Activated T-helper 9 cell treated with anti-CD3 and anti-CD28 coated beads, Interleukin-2, amount 50 U/mL, for 16 hours (primary cell): Measurements from ENCODE around the gene TLCD3B.

Experiments
- DNase-seq: peaks from one replicate; pipeline ENCODE4 v3.0.0-alpha.2; 2020; ENCODE audit warnings: low read depth

TLCD3B gene

GRCh38 chr16:30004811-30005242, 26.2 kb downstream of the TLCD3B start:
- DNase-seq = no peak

- DNase-seq = no peak
Observed at GRCh38 chr16:30004424-30004776, 26.7 kb downstream of the TLCD3B start.

- DNase-seq = no peak
Observed at GRCh38 chr16:30003670-30004423, 27.2 kb downstream of the TLCD3B start.

- DNase-seq = no peak
Observed at GRCh38 chr16:30002614-30003346, 28.3 kb downstream of the TLCD3B start.

- no peak for DNase-seq
Observed at GRCh38 chr16:30000735-30001631, 30.1 kb downstream of the TLCD3B start.

- no peak for DNase-seq
Observed at GRCh38 chr16:29999605-30000004, 31.5 kb downstream of the TLCD3B start.

GRCh38 chr16:29996766-29997250, 34.3 kb downstream of the TLCD3B start:
- no peak for DNase-seq

- DNase-seq = peak; percentile 100
Observed at GRCh38 chr16:29995911-29996765, 34.9 kb downstream of the TLCD3B start, which contains the start of gene INO80E. INO80E (plus strand) TSS chr16:29996241; CDS start chr16:29996311, 70 bp downstream.

- DNase-seq = peak; percentile 80
Observed at GRCh38 chr16:29995324-29995910, 35.7 kb downstream of the TLCD3B start, which contains the start of gene HIRIP3. HIRIP3 (minus strand) TSS chr16:29995617; CDS start chr16:29995605, 12 bp downstream.

- DNase-seq = peak; percentile 63
Observed at GRCh38 chr16:29994600-29995323, 36.3 kb downstream of the TLCD3B start.

- DNase-seq = no peak
Observed at GRCh38 chr16:29993903-29994599, 37.0 kb downstream of the TLCD3B start.

GRCh38 chr16:29993191-29993902, 37.7 kb downstream of the TLCD3B start:
- no peak for DNase-seq

- DNase-seq = no peak
Observed at GRCh38 chr16:29992344-29992967, 38.6 kb downstream of the TLCD3B start.

- DNase-seq = no peak
Observed at GRCh38 chr16:29991571-29991904, 39.5 kb downstream of the TLCD3B start.

GRCh38 chr16:29990883-29991570, 40.0 kb downstream of the TLCD3B start:
- no peak for DNase-seq

GRCh38 chr16:29990034-29990433, 41.0 kb downstream of the TLCD3B start:
- no peak for DNase-seq

- DNase-seq = no peak
Observed at GRCh38 chr16:29989111-29989858, 41.8 kb downstream of the TLCD3B start.
